Mucosa of rectum (tissue), 2 donors: ENCODE data around the gene CD36.

Experiments
- H3K27ac ChIP-seq, 2 donors: one replicate each; pipeline ENCODE4 v1.7.0; 2013; ENCODE audit warnings: inconsistent platforms in 2 of 2, low read depth in 2 of 2, low read length in 2 of 2
- H3K27me3 ChIP-seq, 2 donors: one replicate each; pipeline ENCODE4 v1.7.0; 2013; ENCODE audit warnings: low read length in 2 of 2; ENCODE audit not compliant: control insufficient read depth in 2 of 2, insufficient read depth in 2 of 2
- H3K36me3 ChIP-seq, 2 donors: one replicate each; pipeline ENCODE4 v1.7.0; 2013; ENCODE audit warnings: low read length in 2 of 2; ENCODE audit not compliant: control insufficient read depth in 2 of 2, insufficient read depth in 2 of 2
- H3K4me1 ChIP-seq, 2 donors: one replicate each; pipeline ENCODE4 v1.7.0; 2013; ENCODE audit warnings: low read length in 2 of 2, mild to moderate bottlenecking in 1 of 2; ENCODE audit not compliant: control insufficient read depth in 2 of 2, insufficient read depth in 2 of 2
- H3K4me3 ChIP-seq, 2 donors: one replicate each; pipeline ENCODE4 v1.7.0; 2013; ENCODE audit warnings: low read length in 2 of 2
- H3K9ac ChIP-seq, 2 donors: one replicate each; pipeline ENCODE4 v1.7.0; 2013; ENCODE audit warnings: low read length in 2 of 2, low read depth in 1 of 2, mild to moderate bottlenecking in 1 of 2
- H3K9me3 ChIP-seq, 2 donors: one replicate each; pipeline ENCODE4 v1.7.0; 2013; ENCODE audit warnings: low read length in 2 of 2; ENCODE audit not compliant: control insufficient read depth in 2 of 2
- donor health status: healthy.
- donor health status: Normal muscosa, but diverticular disease.

Gene CD36

DNA sequence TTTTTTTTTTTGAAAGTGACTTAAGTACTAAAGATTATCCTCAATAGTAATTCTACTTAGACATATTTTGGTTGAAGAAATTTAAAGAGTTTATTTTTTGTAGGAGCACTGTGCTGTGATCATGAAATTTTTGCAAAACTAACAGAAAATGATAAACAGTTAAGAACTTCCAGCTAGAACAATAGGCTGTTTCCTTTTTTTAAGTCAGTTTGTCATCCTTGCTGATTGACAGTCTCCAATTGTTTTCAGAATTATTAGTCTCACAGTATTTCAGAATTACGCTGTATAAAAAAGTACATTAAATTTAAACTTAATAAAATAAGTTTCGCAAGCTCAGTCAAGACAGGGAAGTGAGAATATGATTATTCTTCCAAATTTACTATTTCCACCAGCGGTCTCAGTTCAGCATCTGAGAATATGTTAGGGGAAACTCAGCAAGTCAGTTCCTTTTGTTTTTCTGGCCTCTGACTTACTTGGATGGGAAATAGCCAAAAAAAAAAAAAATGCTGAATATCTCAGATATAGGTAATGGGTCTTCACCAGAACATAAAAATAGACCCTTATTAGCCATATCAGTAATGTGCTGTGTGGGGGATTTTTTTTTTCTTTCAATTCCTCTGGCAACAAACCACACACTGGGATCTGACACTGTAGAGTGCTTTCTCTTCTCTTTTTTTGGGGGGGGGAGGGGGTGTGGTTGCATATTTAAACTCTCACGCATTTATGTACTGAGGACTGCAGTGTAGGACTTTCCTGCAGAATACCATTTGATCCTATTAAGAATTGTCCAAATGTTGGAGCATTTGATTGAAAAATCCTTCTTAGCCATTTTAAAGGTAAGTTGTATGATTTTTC is at the start of gene CD36:
TSS of gene CD36 (plus strand) at position 732 of the 855 bp plus-strand sequence. CDS start 8,099 bp downstream, outside the sequence.
- H3K27ac ChIP-seq = no peak within 1 kb of the TSS
- peak within 1 kb of the TSS in 1 of 2 donors; percentile 51 for H3K4me3 ChIP-seq
- no peaks in the 10 kb centered on the region for H3K9me3 ChIP-seq
- H3K4me1 ChIP-seq = no peaks in the 10 kb centered on the region
- no peak within 1 kb of the TSS for H3K9ac ChIP-seq
- H3K27me3 ChIP-seq = no peaks in the 10 kb centered on the region
- no peaks in the 10 kb centered on the region for H3K36me3 ChIP-seq

DNA sequence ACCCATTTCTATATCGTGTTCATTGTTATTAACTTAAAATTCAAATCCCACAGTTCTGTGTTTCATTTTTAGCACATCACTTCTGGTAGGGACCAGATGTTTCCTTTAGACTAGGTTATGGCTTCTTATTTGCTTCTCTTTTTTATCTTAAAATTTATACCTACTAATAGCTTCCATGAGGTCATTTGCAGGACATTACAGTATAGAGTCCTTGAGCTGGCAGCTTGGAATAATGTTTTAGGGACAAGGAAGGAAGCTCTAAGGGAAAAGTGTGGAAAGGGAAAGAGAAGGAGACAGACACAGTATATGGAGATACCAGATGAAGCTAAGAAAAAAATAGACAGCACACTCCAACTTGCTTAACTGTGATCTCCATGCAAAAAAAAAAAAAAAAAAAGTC is 48.8 kb upstream of the CD36 start:
- Histone ChIP-seq H3K9me3 (no peaks in the 10 kb centered on the region), H3K27ac (no peak overlapping the region), H3K4me3 (no peak overlapping the region), H3K9ac (no peak overlapping the region), H3K36me3 (no peaks in the 10 kb centered on the region), H3K27me3 (no peaks in the 10 kb centered on the region), H3K4me1 (no peaks in the 10 kb centered on the region)

DNA sequence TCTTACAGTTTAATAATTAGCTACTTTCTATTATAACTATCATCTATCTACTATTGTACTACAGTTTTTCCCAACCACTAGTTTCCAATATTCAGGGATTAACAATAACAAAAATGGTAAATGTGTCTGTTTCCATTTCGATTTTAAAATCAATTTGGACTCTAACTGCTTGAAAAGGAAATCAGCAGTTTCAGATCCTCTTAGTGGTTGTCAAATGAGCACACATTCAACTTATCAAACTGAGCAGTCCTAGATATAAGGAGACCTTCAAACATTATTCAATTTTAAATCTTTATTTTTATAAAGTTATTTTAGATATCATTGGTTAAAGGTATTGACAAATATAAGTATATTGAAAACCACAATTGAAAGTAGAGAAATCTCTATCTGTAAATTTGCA is 46.8 kb upstream of the CD36 start:
- Histone ChIP-seq H3K36me3 (no peaks in the 10 kb centered on the region), H3K27ac (no peak overlapping the region), H3K4me1 (no peaks in the 10 kb centered on the region), H3K9ac (no peak overlapping the region), H3K4me3 (no peak overlapping the region), H3K9me3 (no peaks in the 10 kb centered on the region), H3K27me3 (no peaks in the 10 kb centered on the region)

DNA sequence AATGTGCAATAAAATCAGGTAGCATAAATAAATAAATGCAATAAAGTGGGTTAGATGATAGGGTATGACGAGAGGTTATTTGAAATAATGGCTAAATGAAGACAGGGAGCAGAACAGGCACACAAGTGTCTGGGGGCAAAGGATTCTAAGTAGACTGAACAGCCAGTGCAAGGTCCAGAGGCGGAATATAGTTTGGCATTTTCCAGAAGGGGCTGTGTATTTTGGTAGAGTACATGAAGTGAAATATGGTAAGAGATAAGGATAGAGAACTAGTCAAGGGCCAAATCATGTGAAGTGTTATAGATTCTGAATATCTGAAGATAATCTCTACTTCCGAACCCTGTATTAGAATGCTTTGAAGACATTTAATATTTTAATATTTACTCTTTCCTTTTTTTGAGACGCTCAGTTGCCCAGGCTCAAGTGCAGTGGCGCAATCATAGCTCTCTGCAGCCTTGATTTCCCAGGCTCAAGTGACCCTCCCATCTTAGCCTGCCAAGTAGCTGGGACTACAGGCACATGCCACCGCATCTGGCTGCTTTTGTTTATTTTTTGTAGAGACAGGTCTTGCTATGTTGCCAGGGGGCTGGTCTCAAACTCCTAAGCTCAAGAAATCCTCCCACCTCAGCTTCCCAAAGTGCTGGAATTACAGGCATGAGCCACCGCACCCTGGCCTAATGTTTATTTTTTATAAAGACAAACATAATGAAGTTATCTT is 44.4 kb upstream of the CD36 start:
- Histone ChIP-seq H3K4me1 (no peaks in the 10 kb centered on the region), H3K4me3 (no peak overlapping the region)

DNA sequence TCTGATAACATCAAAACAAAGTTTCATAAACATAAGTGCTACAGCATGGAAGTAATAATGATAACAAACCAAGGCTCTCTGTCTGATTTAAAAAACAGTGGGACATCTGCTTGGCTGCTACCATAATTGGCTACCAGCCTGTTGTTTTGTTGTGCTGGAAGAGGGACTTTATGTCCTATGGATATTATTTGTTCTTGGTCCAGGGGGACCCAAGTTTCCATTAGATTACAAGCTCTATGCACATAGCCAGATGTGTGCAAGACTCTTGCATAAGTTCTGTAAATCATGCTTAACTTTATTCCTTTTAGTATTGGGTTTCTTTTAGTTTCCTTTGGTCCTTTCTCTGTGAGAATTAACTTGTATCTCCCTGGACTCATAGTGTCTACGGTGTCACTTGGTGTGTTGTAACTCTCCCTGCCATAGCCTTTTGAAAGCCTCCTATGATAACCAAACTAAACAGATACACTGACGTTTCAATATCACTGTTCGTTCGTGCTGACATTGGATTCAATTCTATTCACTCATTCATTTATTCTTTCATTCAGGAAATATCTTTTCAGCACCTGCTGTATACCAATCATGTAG is 41.4 kb upstream of the CD36 start:
- Histone ChIP-seq H3K4me1 (no peaks in the 10 kb centered on the region), H3K9ac (no peak overlapping the region), H3K27ac (no peak overlapping the region), H3K36me3 (no peaks in the 10 kb centered on the region), H3K4me3 (no peak overlapping the region), H3K27me3 (no peaks in the 10 kb centered on the region), H3K9me3 (no peaks in the 10 kb centered on the region)

More for the DNA sequence above, 44.4 kb upstream of the CD36 start:
- no peaks in the 10 kb centered on the region for H3K27me3 ChIP-seq
- H3K27ac ChIP-seq = no peak overlapping the region
- H3K9me3 ChIP-seq = no peaks in the 10 kb centered on the region
- H3K36me3 ChIP-seq = no peaks in the 10 kb centered on the region
- no peak overlapping the region for H3K9ac ChIP-seq

DNA sequence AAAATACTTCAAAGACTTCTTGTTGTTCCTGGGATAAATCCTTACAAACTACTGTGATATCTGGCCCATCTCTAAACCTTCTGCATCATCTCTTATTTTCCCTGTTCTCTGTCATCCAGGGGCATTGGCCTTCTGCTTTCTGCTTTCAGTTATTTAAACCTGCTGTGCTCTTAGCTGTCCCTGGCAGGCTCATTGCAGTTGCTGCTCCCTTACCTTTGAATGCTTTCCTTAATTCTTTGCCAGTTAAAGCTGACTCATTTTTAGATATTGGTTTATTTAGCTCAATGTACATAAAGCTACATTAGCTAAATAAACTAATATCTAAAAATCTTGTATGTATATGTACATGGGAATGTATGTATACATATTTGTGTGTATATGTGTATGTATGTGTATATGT is 40.6 kb upstream of the CD36 start:
- Histone ChIP-seq H3K27ac (no peak overlapping the region), H3K36me3 (no peaks in the 10 kb centered on the region), H3K9me3 (no peaks in the 10 kb centered on the region), H3K27me3 (no peaks in the 10 kb centered on the region), H3K9ac (no peak overlapping the region), H3K4me3 (no peak overlapping the region), H3K4me1 (no peaks in the 10 kb centered on the region)

DNA sequence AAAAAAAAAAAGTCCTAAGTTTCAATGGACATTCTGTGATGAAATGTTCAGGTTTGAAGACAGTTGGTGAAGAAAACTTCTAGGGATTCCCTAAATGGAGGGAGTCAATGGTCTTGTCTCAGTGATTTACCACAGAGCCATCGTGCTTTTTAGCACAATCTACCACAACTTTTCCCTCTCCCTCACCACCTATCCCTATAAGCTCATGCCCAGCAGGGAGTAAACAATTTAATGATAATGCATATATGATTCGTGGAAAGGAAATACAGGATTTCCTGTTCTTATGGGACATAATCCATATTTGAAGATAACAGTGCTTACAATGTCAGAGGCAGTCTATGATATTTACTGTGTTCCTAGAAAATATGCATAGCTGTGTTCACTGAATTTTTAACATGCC is 38.4 kb upstream of the CD36 start:
- no peaks in the 10 kb centered on the region for H3K9me3 ChIP-seq
- H3K27me3 ChIP-seq = no peaks in the 10 kb centered on the region
- no peaks in the 10 kb centered on the region for H3K36me3 ChIP-seq
- no peaks in the 10 kb centered on the region for H3K4me1 ChIP-seq
- no peak overlapping the region for H3K9ac ChIP-seq
- H3K27ac ChIP-seq = no peak overlapping the region
- H3K4me3 ChIP-seq = no peak overlapping the region

DNA sequence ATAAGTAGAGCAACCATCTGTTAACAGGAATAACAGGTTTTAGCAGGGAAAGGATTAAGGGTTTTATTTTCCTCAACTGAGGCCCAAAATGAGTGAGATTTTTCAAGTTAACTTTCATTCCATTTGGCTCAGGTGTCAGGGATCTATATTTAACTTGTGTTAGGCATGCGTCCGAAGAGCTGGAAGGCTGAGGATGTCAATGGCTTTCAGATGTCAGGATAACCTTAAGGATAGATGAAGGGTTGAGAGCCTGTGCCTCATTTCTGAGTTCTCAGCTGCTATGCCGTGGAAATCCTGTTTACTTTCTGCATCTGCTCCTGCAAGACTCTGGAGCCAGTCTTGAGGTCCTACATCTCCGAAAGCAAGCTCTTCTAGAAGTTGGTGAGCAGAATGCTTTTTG is 36.4 kb upstream of the CD36 start:
- no peaks in the 10 kb centered on the region for H3K4me1 ChIP-seq
- no peaks in the 10 kb centered on the region for H3K9me3 ChIP-seq
- H3K36me3 ChIP-seq = no peaks in the 10 kb centered on the region
- H3K9ac ChIP-seq = no peak overlapping the region
- no peak overlapping the region for H3K27ac ChIP-seq
- no peak overlapping the region for H3K4me3 ChIP-seq
- H3K27me3 ChIP-seq = no peaks in the 10 kb centered on the region

DNA sequence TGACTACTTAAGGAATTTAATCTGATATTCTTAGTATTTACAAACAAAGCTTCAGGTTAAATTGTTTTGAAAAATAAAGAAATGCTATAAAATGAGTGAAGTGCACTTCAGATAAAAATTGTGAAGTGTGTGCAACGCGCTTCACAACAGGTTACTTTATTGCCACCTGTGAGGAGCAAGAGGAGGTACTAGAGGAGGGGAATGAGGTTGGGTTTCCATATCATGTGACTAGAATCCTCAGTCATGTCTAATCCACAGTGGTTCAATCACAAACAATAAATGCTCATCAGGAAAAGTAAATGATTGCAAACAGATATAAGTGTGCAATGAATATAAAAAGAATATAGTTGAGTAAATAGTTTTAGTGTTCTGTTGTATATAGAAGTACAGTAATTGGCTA is 34.5 kb upstream of the CD36 start:
- Histone ChIP-seq H3K4me3 (no peak overlapping the region), H3K27ac (no peak overlapping the region), H3K9ac (no peak overlapping the region), H3K4me1 (no peaks in the 10 kb centered on the region), H3K36me3 (no peaks in the 10 kb centered on the region), H3K9me3 (no peaks in the 10 kb centered on the region), H3K27me3 (no peaks in the 10 kb centered on the region)

DNA sequence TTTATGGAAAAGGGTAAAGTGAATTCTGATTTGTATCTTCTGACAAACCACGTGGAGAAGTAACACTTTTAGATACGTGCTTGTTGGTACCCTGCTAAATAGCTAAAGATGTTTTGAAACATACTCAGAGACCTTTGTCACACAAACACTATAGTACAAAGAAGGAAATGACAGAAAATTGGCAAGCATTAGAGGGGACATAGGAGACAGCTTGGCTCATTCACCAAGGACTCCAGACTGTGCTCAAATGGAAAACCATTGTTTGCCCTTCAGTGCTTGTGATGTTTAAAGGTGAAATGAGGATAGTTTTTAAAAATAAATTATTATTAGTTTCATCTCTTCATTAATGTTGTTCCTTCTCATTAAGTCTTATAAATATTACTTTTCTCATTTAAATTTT is 34.0 kb upstream of the CD36 start:
- Histone ChIP-seq H3K27me3 (no peaks in the 10 kb centered on the region), H3K9ac (no peak overlapping the region), H3K36me3 (no peaks in the 10 kb centered on the region), H3K27ac (no peak overlapping the region), H3K9me3 (no peaks in the 10 kb centered on the region), H3K4me3 (no peak overlapping the region), H3K4me1 (no peaks in the 10 kb centered on the region)
